ENCODE results near the gene B3GAT1.
"Not testable (repeated sequence)": the region's sequence is repeated elsewhere in the genome, so short reads cannot be mapped to it uniquely, and the experiment has no call there.

B3GAT1 gene

GRCh38 chr11:134412203-134413042 lies at the start of gene B3GAT1:
TSS of gene B3GAT1 (minus strand) at chr11:134412242. CDS start at chr11:134387659, 24,583 bp downstream.
- no peak for DNase-seq (ENCODE audit: low read depth)

GRCh38 chr11:134461621-134462020 lies 49.6 kb upstream of the B3GAT1 start:
- DNase-seq (ENCODE audit: low read depth): no peak

- DNase-seq (ENCODE audit: low read depth): no peak
Observed at GRCh38 chr11:134460881-134461280, 48.8 kb upstream of the B3GAT1 start.

GRCh38 chr11:134460062-134460561 lies 48.1 kb upstream of the B3GAT1 start:
- DNase-seq (ENCODE audit: low read depth): no peak

GRCh38 chr11:134459246-134460061 lies 47.4 kb upstream of the B3GAT1 start:
- no peak for DNase-seq (ENCODE audit: low read depth)

GRCh38 chr11:134457411-134458007 lies 45.5 kb upstream of the B3GAT1 start:
- DNase-seq (ENCODE audit: low read depth): not testable (repeated sequence)

GRCh38 chr11:134455516-134455915 lies 43.5 kb upstream of the B3GAT1 start:
- DNase-seq (ENCODE audit: low read depth): no peak

GRCh38 chr11:134454146-134454690 lies 42.2 kb upstream of the B3GAT1 start:
- no peak for DNase-seq (ENCODE audit: low read depth)

- DNase-seq (ENCODE audit: low read depth): no peak
Observed at GRCh38 chr11:134453441-134453840, 41.4 kb upstream of the B3GAT1 start.

GRCh38 chr11:134452838-134453155 lies 40.8 kb upstream of the B3GAT1 start:
- DNase-seq (ENCODE audit: low read depth): no peak

GRCh38 chr11:134452026-134452837 lies 40.2 kb upstream of the B3GAT1 start:
- no peak for DNase-seq (ENCODE audit: low read depth)

GRCh38 chr11:134450186-134450585 lies 38.1 kb upstream of the B3GAT1 start:
- no peak for DNase-seq (ENCODE audit: low read depth)

- DNase-seq (ENCODE audit: low read depth): no peak
Observed at GRCh38 chr11:134449713-134450112, 37.7 kb upstream of the B3GAT1 start.

GRCh38 chr11:134449051-134449450 lies 37.0 kb upstream of the B3GAT1 start:
- DNase-seq (ENCODE audit: low read depth): no peak

- DNase-seq (ENCODE audit: low read depth): no peak
Observed at GRCh38 chr11:134447696-134448095, 35.7 kb upstream of the B3GAT1 start.

- no peak for DNase-seq (ENCODE audit: low read depth)
Observed at GRCh38 chr11:134445601-134446325, 33.7 kb upstream of the B3GAT1 start.

- DNase-seq (ENCODE audit: low read depth): not testable (repeated sequence)
Observed at GRCh38 chr11:134444160-134445108, 32.4 kb upstream of the B3GAT1 start.

- DNase-seq (ENCODE audit: low read depth): no peak
Observed at GRCh38 chr11:134443246-134443645, 31.2 kb upstream of the B3GAT1 start.

GRCh38 chr11:134442246-134442645 lies 30.2 kb upstream of the B3GAT1 start:
- DNase-seq (ENCODE audit: low read depth): no peak

- no peak for DNase-seq (ENCODE audit: low read depth)
Observed at GRCh38 chr11:134441706-134442105, 29.7 kb upstream of the B3GAT1 start.

Measured in stimulated activated CD8-positive, alpha-beta memory T cell treated with anti-CD3 and anti-CD28 coated beads, Interleukin-12 subunit alpha, Interleukin-12 subunit beta, amount 100 ng/mL, for 1 hour (primary cell).